HEK293T (cell line): Measurements from ENCODE around the gene DDC.

Source experiments
- BHLHE40 ChIP-seq: fragments of 450-650 bp; IDR thresholded peaks from 2 replicates; pipeline ENCODE4 v1.6.1; 2016; ENCODE audit warnings: mild to moderate bottlenecking, moderate library complexity, borderline replicate concordance
- ELF4 ChIP-seq: fragments of 450-650 bp; IDR thresholded peaks from 2 replicates; pipeline ENCODE4 v1.6.1; 2017; ENCODE audit warnings: antibody characterized with exemption
- FOXK2 ChIP-seq: fragments of 450-650 bp; IDR thresholded peaks from 2 replicates; pipeline ENCODE4 v1.6.1; 2016; ENCODE audit warnings: mild to moderate bottlenecking
- FOXM1 ChIP-seq: fragments of 450-650 bp; IDR thresholded peaks from 2 replicates; pipeline ENCODE4 v1.6.1; 2017; ENCODE audit warnings: mild to moderate bottlenecking, borderline replicate concordance
- PKNOX1 ChIP-seq: fragments of 450-650 bp; IDR thresholded peaks from 2 replicates; pipeline ENCODE4 v1.6.1; 2016
- SUZ12 ChIP-seq: fragments of 450-650 bp; IDR thresholded peaks from 2 replicates; pipeline ENCODE4 v1.6.1; 2016; ENCODE audit warnings: mild to moderate bottlenecking
- TARDBP ChIP-seq: fragments of 450-650 bp; IDR thresholded peaks from 2 replicates; pipeline ENCODE4 v1.6.1; 2016

- no peak for TF ChIP-seq TARDBP
- TF ChIP-seq ELF4 = no peak
- no peak for TF ChIP-seq SUZ12
- no peak for TF ChIP-seq PKNOX1
- TF ChIP-seq FOXK2 = no peak
- TF ChIP-seq BHLHE40 = no peak
- no peak for TF ChIP-seq FOXM1
Measured at GRCh38 chr7:50427518-50427917, 137.7 kb downstream of the DDC start.
